Stimulated activated CD4-positive, alpha-beta T cell treated with anti-CD3 and anti-CD28 coated beads, Interleukin-1b, Interleukin-23, amount 100 ng/mL, for 24 hours (primary cell): ENCODE data around the gene XAGE5.
"Not testable (repeated sequence)": the region's sequence is repeated elsewhere in the genome, so short reads cannot be mapped to it uniquely, and the experiment has no call there.

ENCODE experiments used
- DNase-seq, 4 experiments: peaks; one replicate each; pipeline ENCODE4 v3.0.0-alpha.2; 2020; ENCODE audit warnings: low read depth in 4 of 4, low spot score in 1 of 4

Gene XAGE5, protein sequence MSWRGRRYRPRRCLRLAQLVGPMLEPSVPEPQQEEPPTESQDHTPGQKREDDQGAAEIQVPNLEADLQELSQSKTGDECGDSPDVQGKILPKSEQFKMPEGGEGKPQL

DNA sequence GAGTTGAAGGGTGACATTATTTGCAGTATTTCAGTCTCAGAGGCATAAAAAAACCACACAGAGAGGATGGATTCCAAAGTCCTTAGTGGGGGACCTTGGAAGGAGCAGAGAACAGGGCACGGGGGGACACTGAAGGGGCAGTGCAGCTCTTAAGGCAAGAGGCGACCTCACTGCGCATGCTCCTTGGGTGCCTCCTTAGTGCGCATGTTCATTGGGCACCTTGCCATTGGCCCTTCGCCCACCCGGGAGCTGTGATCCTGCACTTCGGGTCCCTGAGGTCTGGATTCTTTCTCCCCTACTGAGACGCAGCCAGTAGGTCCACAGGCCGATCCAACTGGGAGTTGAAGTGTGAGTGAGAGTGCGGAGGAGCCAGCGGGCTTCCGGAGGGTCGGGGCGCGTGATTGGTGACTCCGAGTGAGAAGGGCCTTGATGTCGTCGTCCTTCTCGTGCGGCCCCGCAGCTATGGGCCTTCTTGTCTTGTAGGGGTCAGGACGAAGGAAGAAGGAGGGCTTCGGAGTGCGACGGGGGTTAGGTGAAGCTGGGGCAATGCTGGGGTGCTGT, at the start of gene XAGE5:
Gene XAGE5 (plus strand): TSS at position 223 of the 561 bp plus-strand sequence. CDS start 1,280 bp downstream, outside the sequence.
- DNase-seq: no peak

DNA sequence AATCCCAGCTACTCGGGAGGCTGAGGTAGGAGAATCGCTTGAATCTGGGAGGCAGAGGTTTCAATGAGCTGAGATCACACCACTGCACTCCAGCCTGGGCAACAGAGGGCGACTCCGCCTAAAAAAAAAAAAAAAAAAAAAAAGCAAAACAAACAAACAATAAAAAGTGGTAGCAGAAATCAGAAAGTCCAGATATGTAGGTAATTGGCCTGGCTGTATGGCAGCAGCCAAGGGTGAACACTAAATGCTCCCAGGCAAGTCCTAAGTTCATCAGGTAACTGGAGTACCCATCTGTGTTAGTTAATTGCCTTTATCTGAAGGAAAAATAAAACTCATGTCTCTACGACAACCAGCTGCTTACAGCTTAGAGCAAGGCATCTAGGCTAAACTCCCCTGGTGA, 45.1 kb upstream of the XAGE5 start:
- DNase-seq: not testable (repeated sequence)

DNA sequence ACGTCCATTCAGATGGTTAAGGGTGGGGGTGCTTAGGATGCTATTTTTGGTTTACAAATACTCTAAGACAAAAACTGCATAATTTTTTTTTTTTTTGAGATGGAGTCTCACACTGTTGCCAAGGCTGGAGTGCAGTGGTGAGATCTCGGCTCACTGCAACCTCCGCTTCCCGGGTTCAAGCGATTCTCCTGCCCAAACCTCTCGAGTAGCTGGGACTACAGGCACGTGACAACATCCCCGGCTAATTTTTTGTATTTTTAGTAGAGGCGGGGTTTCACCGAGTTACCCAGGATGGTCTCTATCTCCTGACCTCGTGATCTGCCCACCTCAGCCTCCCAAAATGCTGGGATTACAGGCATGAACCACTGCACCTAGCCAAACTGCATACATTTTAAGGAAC, 37.6 kb upstream of the XAGE5 start:
- not testable (repeated sequence) for DNase-seq

DNA sequence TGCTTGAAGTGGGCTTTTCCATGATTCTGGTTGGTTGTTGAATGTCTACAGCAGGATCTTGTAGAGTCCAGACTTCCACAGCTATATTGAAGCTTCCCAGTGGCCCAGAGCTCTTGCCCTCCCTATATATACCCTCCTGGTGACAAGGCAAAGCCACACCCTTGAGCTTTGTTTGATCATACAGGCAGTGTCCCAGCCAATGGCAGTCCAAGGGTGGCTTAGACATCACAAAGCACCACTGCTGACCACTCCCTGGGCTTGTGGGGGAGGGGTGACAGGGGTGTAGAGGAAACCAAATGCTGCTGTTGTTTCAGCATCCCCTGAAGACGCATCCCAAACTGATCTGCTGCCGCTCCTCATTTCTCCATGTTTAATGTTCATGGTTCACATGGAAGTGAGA, 13.8 kb upstream of the XAGE5 start, which contains the start of gene SPANXN5:
Gene SPANXN5 (minus strand): TSS at position 101 of the 400 bp plus-strand sequence. CDS start 79 bp downstream, at position 22.
- not testable (repeated sequence) for DNase-seq

DNA sequence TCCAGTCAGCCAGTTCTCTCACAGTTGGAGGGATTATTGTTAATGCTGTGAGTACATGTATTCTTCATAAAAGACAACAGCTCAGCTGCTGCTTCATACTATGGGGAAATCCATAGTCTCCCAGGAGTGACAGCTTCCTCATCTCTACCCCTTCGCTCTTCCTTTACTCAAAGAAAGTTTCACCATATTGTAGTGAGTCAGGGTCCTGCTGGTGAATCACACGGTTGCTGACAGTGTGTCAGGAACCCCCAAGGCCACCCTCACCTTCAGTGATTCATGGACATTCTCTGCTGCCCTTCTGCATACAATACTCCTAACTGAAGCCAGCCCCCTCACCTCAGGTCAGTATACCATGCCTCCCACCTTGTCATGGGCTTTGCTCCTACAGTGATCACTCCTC, 6.2 kb upstream of the XAGE5 start:
- not testable (repeated sequence) for DNase-seq

DNA sequence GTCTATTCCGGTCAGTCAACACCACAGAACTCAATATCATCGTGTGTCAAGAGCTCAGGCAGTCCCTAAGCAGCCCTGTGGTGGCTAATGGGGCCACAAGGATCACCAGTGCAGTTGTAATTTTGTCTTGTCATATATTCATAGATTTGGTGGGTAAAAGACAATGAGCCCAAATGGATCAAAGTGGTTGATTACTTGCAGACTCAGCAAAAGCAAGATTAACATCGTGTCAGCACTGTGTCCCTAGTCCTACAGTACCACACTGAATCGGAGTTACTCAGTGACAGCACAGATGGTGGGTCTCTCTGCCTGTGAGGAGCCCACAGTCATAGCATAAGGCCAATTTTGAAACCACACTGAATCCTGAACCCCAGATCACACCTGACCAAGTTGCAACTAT, 8.7 kb downstream of the XAGE5 start:
- no peak for DNase-seq

DNA sequence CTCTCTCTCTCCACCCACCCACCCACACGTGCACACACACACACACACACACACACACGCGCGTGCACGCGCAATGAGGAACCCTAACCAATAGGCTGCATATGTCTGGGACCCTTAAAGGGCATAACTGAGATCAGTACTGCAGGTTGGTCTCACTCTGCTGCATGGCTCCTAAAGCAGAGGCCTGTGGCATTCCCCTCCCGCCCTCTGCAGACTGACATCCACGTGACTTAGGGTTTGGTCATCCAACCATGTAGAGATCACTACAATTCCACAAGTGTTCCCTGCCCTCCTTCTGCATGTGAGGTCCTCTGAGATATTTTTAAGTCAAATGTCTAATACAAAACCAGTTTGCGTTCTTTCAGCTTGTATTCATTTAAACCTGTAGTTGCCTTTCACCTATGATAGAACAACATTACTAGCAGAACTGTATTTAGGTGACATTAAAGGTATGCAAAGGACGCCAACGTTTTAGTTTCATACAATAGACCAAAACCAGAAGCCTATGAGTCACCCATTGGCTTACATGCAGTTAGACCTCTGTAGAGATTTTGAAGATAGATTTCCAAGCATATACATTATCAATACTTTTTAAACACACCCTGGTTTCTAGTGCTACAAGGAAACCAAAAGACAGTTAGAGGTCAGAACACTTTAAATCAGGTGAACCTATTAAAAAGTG, 10.1 kb downstream of the XAGE5 start:
- no peak for DNase-seq

DNA sequence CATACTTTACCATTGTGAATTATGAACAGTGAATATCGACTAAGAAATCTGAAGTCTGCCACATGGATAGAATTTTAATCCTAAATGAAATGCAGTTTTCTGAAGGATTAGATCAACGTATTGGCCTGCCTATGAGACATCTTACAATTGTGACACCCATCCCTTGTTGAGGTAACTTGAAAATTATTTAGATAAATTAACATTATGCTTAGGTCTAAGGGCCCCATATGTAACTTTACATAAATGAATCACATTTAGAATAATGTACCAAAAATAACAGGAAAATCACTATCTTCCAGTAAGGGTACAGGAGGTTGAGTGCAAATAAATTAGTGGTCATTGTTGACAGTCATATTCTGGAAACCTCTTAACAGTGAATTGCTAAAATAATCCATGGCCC, 13.5 kb downstream of the XAGE5 start:
- no peak for DNase-seq

DNA sequence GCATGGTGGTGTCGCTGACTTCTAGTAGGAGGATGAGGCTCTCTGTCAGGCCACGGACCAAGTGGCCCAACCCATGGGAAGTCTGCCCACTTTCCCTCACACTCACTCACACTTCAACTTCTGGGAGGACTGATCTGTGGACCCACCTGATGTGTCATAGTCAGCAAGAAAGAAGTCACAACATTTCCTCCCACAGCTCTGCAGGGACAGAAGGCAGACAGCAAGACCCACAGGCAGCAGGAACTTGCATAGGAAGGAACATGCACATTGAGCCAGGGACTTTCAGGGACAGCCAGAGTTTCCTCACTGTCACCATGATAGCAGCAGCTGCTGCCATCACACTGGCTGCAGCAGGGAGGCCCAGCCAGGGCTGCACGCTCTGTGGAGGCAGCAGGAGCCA, 19.5 kb downstream of the XAGE5 start:
- no peak for DNase-seq

DNA sequence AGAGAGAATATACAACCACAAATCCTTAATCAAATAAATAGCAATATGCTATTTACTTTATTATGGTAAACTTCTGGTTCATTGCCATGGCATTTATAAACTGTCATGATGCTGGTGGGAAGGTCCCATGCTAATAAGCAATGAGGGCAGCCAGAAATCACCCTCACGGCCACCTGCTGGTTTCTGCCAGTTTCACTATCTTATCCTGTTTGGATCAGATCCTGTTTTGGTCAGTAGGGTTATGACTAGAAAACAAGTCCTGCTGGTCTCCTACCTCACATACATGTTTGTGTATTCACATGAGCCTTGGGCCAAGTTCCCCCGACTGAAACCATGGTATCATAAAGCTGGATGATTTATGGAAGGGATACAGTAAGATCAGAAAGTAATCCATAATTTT, 28.1 kb downstream of the XAGE5 start:
- DNase-seq: no peak

DNA sequence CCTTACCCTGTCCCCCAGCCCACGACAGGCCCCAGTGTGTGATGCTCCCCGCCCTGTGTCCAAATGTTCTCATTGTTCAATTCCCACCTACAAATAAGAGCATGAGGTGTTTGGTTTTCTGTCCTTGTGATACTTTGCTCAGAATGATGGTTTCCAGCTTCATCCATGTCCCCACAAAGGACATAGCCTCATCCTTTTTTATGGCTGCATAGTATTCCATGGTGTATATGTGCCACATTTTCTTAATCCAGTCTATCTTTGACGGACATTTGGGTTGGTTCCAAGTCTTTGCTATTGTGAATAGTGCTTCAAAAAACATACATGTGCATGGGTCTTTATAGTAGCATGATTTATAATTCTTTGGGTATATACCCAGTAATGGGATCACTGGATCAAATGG, 32.5 kb downstream of the XAGE5 start:
- DNase-seq: not testable (repeated sequence)

DNA sequence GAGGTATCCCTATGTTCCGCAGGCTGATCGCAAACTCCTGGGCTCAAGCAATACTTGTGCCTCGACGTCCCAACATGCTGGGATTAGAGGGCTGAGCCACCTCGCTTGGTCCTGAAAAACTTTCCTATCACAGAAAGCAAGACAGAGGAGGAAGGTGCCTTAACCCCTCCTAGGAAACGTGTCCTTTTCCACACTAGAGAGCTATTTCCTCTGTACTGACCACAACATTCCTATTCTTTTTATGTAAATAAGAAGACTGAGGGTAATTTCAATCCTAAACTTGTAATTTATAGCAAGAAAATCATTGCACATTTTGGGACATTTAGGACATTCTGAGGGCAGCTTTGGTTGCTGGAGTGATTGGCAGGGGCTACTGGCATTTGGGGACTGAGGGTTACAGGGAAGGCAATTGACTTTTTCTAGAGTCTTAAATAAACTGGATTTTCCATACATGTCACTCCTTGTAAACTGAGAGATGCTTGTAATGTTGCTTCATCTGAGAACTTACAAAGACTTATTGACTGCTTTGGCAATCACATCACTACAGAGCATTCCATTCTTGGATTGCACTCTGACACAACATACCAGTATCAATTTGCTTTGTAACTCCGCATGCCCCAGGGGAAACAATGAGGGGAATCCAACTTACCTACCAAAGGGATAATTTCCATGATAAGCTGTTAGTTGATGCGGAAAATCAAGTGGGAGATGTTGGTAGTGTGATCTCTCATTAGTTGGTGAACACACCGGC, 41.2 kb downstream of the XAGE5 start:
- no peak for DNase-seq

DNA sequence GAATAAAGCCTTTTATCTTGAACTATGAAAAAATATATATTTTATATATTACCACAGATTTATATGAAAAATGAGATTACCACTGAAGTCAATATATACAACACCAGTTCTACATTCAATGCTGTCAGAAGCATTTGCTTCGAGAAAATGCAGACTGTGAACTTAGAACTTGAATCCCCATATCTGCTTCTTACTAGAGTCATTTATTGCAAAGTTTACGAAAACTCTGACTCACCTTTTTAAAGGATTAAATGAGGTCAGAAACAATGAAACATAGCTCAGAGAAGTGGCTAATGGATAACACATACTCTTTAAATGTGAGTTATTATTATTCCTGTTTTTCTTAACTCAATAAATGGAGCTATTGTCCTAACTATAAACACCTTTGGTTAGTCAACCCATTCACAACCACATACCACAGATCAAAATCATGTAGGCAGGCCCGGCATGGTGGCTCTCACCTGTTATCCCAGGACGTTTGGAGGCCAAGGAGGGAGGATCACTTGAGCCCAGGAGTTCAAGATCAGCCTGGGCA, 46.0 kb downstream of the XAGE5 start:
- not testable (repeated sequence) for DNase-seq

DNA sequence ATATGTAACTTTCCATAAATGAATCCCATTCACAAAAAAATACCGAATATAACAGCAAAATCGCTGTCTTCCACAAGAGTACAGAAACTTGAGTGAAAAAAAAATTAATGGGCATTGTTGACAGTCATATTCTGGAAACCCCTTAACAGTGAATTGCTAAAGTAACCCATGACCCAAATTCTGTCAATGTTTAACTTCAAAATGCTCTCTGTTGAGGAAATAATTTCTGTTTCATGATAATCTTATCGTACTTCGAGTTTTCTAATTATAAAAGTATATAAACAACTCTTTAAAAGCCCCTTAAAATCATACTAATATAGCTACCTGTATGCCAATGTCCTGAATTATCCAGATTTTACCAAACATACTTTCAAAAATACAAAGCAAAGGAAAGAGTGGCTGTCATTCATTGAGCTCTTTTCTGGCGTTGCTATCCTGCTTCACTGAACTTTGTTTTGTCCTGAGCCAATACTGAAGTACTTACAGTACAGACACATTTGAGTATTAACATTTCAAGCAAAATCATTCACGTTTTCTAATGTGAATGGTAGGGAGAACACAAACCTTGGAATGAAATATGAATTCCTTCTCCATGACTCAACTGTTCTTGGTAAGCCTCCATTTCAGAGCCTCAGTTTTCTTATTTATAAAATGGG, 54.4 kb downstream of the XAGE5 start:
- no peak for DNase-seq
